B cell (primary cell): ENCODE data around the gene TNFRSF1B.

Experiments used
- EZH2 ChIP-seq: IDR thresholded peaks from 2 replicates; pipeline ENCODE4 v1.6.1; 2012; ENCODE audit warnings: borderline replicate concordance, low read depth, mild to moderate bottlenecking, moderate library complexity, low read length; ENCODE audit not compliant: insufficient read depth, poor library complexity, severe bottlenecking
- TF ChIP-seq, protein P1 (sequence below): fragments of 200-600 bp; IDR thresholded peaks from one replicate; pipeline ENCODE4 v1.8.0; 2022; ENCODE audit warnings: antibody characterized with exemption, mild to moderate bottlenecking

DNA sequence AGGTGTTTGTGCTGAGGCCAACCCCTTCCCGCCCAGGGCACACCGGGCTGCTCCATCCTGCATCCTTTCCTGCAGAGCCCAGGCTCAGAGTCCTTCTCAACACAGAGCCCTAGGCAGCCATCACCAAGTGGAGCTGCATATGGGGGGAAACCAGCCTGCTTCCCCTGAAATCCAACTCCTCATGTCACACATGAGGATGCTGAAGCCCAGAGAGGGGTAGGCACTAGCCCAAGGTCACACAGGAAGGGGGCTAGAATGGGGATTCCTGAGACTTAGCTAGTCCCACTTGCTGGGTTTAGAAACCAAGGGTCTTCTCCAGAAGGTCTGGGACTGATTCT, 5.5 kb upstream of the TNFRSF1B start:
- TF ChIP-seq, protein P1, sequence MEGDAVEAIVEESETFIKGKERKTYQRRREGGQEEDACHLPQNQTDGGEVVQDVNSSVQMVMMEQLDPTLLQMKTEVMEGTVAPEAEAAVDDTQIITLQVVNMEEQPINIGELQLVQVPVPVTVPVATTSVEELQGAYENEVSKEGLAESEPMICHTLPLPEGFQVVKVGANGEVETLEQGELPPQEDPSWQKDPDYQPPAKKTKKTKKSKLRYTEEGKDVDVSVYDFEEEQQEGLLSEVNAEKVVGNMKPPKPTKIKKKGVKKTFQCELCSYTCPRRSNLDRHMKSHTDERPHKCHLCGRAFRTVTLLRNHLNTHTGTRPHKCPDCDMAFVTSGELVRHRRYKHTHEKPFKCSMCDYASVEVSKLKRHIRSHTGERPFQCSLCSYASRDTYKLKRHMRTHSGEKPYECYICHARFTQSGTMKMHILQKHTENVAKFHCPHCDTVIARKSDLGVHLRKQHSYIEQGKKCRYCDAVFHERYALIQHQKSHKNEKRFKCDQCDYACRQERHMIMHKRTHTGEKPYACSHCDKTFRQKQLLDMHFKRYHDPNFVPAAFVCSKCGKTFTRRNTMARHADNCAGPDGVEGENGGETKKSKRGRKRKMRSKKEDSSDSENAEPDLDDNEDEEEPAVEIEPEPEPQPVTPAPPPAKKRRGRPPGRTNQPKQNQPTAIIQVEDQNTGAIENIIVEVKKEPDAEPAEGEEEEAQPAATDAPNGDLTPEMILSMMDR = no peak
- TF ChIP-seq EZH2 = no peak
